Measurements from ENCODE around the gene SUOX.

- TF ChIP-seq POLR2A (IDR thresholded peaks at IDR 0.05) (no peak), CTCF (IDR thresholded peaks at IDR 0.05) (peak; percentile 83 to 98 (median 91))
Measured at GRCh38 chr12:55996201-55996714, 818 bp upstream of the SUOX start.

Data from body of pancreas (tissue), 4 donors.